Upper lobe of left lung (tissue), 6 donors: Measurements from ENCODE around the gene ETFA. TPM values are rescaled to one million over a fixed set of nuclear protein-coding genes. Genes with fewer than 3 reads are reported as not detected.
A peak's percentile ranks its signal among the peaks of the same experiment; 100 is the strongest.

Experiments
- ATAC-seq, 2 donors: fragments of 200-7000 bp; cut with Tn5 transposase; one replicate each; pipeline ENCODE4 v1.9.1; 2022; ENCODE audit warnings: mild to moderate bottlenecking in 2 of 2, moderate library complexity in 2 of 2; ENCODE audit not compliant: low FRiP score in 2 of 2
- DNase-seq, 2 donors: peaks; one replicate each; pipeline ENCODE4 v3.0.0-alpha.2; 2019 to 2020
- H3K27ac ChIP-seq, 4 donors: fragments of 200-600 bp; sonication (generic); one replicate each; pipeline ENCODE4 v1.5.1; 2016 to 2019
- H3K27me3 ChIP-seq, 4 donors: fragments of 200-600 bp; sonication (generic); one replicate each; pipeline ENCODE4 v1.5.1; 2017 to 2019
- H3K36me3 ChIP-seq, 4 donors: fragments of 200-600 bp; sonication (generic); one replicate each; pipeline ENCODE4 v1.5.1; 2016 to 2019
- H3K4me1 ChIP-seq, 4 donors: fragments of 200-600 bp; sonication (generic); one replicate each; pipeline ENCODE4 v1.5.1; 2018 to 2019
- H3K4me3 ChIP-seq, 4 donors: fragments of 200-600 bp; sonication (generic); one replicate each; pipeline ENCODE4 v1.5.1; 2017 to 2019; ENCODE audit warnings: mild to moderate bottlenecking in 2 of 4, moderate library complexity in 1 of 4
- H3K9me3 ChIP-seq, 4 donors: fragments of 200-600 bp; sonication (generic); one replicate each; pipeline ENCODE4 v1.5.1; 2018 to 2019
- CTCF ChIP-seq, 6 experiments: fragments of 450-650 bp in 4 of 6; fragments of 200-600 bp in 2 of 6; sonication (generic) in 2 of 6; IDR thresholded peaks; one replicate each; pipeline ENCODE4 v1.5.1; 2016 to 2019; ENCODE audit warnings: antibody characterized with exemption in 6 of 6
- EP300 ChIP-seq, 4 donors: sonication (generic); formaldehyde crosslinking; IDR thresholded peaks; one replicate each; pipeline ENCODE4 v1.5.1; 2017; ENCODE audit warnings: antibody characterized with exemption in 4 of 4, control low read depth in 2 of 4
- POLR2A ChIP-seq, 4 donors: fragments of 450-650 bp; IDR thresholded peaks; one replicate each; pipeline ENCODE4 v1.5.1; 2016 to 2017; ENCODE audit warnings: antibody characterized with exemption in 4 of 4, mild to moderate bottlenecking in 2 of 4
- POLR2AphosphoS5 ChIP-seq, 2 donors: sonication (generic); formaldehyde crosslinking; IDR thresholded peaks; one replicate each; pipeline ENCODE4 v1.5.1; 2017; ENCODE audit warnings: antibody characterized with exemption in 2 of 2
- WGBS, 2 donors: methylation state at CpG; one replicate each; pipeline ENCODE4 v1.1.5; 2017 to 2018; 5-methylcytosine and 5-hydroxymethylcytosine counted together
- total RNA-seq, 6 donors: library from RNA; depleted of rRNA in 4 of 6; stranded (reverse); fragments of >200 nt in 4 of 6; gene quantifications; one replicate each; pipeline versions ENCODE4 v1.1.0 to v1.2.1, GENCODE V29; 2016 to 2021
- donor health status: DM: no; HTN: no; CAD: no; lungs with moderate emphysema.
- donor health status: DM: no; HTN: yes; CAD: no; lungs with severe emphysema.

ETFA gene
- total RNA-seq, 6 donors from 2014 or later = 31.6 to 82.9 (median 68.7) TPM

GRCh38 chr15:76340198-76340802, 29.0 kb upstream of the ETFA start:
- 0 to 6% methylated on average over 14 to 47 of the region's 53 CpGs for WGBS, 2 donors
- Histone ChIP-seq H3K4me3 (peak overlapping the region in 3 of 4 donors; percentile 26 to 49 (median 47)), H3K36me3 (no peaks in the 10 kb centered on the region), H3K9me3 (peaks cover 0 to 7% (median 0%) of the 10 kb centered on the region in 4 donors), H3K4me1 (peaks cover 63 to 82% (median 66%) of the 10 kb centered on the region in 4 donors), H3K27me3 (peaks cover 5 to 98% (median 74%) of the 10 kb centered on the region in 4 donors), H3K27ac (no peak overlapping the region)
- peak in 1 of 2 donors; percentile 26 for ATAC-seq
- peak in 1 of 2 donors; percentile 88 for DNase-seq
- no peak for TF ChIP-seq POLR2AphosphoS5 (IDR thresholded peaks at IDR 0.05)
- TF ChIP-seq POLR2A (IDR thresholded peaks at IDR 0.05) = no peak
- TF ChIP-seq EP300 (IDR thresholded peaks at IDR 0.05) = no peak
- no peak for TF ChIP-seq CTCF (IDR thresholded peaks at IDR 0.05)

GRCh38 chr15:76339305-76340197, 28.3 kb upstream of the ETFA start:
- Histone ChIP-seq H3K4me3 (peak overlapping the region in 3 of 4 donors; percentile 26 to 49 (median 47)), H3K4me1 (peaks cover 66 to 86% (median 66%) of the 10 kb centered on the region in 4 donors), H3K27ac (no peak overlapping the region), H3K36me3 (no peaks in the 10 kb centered on the region), H3K27me3 (peaks cover 5 to 96% (median 72%) of the 10 kb centered on the region in 4 donors), H3K9me3 (peaks cover 0 to 7% (median 0%) of the 10 kb centered on the region in 4 donors)
- no peak for DNase-seq
- 8 to 11% methylated on average over 47 to 48 of the region's 48 CpGs for WGBS, 2 donors
- TF ChIP-seq EP300 (IDR thresholded peaks at IDR 0.05) = no peak
- no peak for TF ChIP-seq POLR2A (IDR thresholded peaks at IDR 0.05)
- TF ChIP-seq CTCF (IDR thresholded peaks at IDR 0.05) = no peak
- peak in 1 of 2 donors; percentile 28 for TF ChIP-seq POLR2AphosphoS5 (IDR thresholded peaks at IDR 0.05)
- ATAC-seq = peak in 1 of 2 donors; percentile 11

GRCh38 chr15:76338486-76339304, 27.4 kb upstream of the ETFA start:
- Histone ChIP-seq H3K27me3 (peaks cover 5 to 95% (median 68%) of the 10 kb centered on the region in 4 donors), H3K9me3 (peaks cover 0 to 7% (median 0%) of the 10 kb centered on the region in 4 donors), H3K36me3 (no peaks in the 10 kb centered on the region), H3K27ac (no peak overlapping the region), H3K4me1 (peaks cover 66 to 86% (median 66%) of the 10 kb centered on the region in 4 donors), H3K4me3 (peak overlapping the region in 3 of 4 donors; percentile 8 to 42 (median 15))
- no peak for TF ChIP-seq CTCF (IDR thresholded peaks at IDR 0.05)
- no peak for TF ChIP-seq POLR2A (IDR thresholded peaks at IDR 0.05)
- no peak for TF ChIP-seq POLR2AphosphoS5 (IDR thresholded peaks at IDR 0.05)
- TF ChIP-seq EP300 (IDR thresholded peaks at IDR 0.05) = no peak
- WGBS, 2 donors = 22 to 28% methylated on average over 17 to 22 of the region's 26 CpGs
- ATAC-seq (peak in 1 of 2 donors; percentile 36), DNase-seq (no peak)

- peak overlapping the region in 3 of 4 donors; percentile 8 to 42 (median 15) for H3K4me3 ChIP-seq
- H3K27ac ChIP-seq = no peak overlapping the region
- ATAC-seq (no peak), DNase-seq (peak in 1 of 2 donors; percentile 86)
- peaks cover 5 to 87% (median 63%) of the 10 kb centered on the region in 4 donors for H3K27me3 ChIP-seq
- WGBS, 2 donors = 8 to 9% methylated on average over 26 to 74 of the region's 89 CpGs
- TF ChIP-seq POLR2AphosphoS5 (IDR thresholded peaks at IDR 0.05) (no peak), CTCF (IDR thresholded peaks at IDR 0.05) (peak in 1 of 6 experiments; percentile 14)
- no peaks in the 10 kb centered on the region for H3K36me3 ChIP-seq
- H3K4me1 ChIP-seq = peaks cover 59 to 80% (median 63%) of the 10 kb centered on the region in 4 donors
- peaks cover 0 to 7% (median 0%) of the 10 kb centered on the region in 4 donors for H3K9me3 ChIP-seq
These were observed 26.6 kb upstream of the ETFA start for GRCh38 chr15:76337696-76338485.
